Stimulated activated CD4-positive, alpha-beta T cell treated with anti-CD3 and anti-CD28 coated beads, Interleukin-1b, Interleukin-23, amount 100 ng/mL, for 4 hours (primary cell): Measurements from ENCODE around the gene PACRG.

ENCODE experiments used
- DNase-seq, 2 donors: peaks; one replicate each; pipeline ENCODE4 v3.0.0-alpha.2; 2020; ENCODE audit warnings: low read depth in 2 of 2

PACRG gene

DNA sequence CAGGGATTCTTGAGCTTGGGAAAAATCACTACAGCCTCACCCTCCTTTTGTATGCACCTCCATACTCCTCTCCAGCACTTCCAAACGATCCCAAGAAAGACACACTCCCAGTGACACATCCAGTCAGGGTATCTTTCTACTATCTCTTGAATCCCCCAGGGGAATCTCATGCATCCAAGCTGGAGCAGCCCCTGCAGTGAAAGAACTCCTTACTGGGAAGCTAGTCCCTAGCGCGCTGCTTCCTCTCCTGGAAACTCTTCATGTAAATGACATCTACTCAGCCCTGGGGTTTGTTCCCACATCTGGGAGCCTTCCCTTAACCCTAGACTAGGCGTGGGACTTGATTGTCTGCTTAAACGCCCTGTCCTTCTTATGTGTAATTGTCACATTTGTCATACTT lies 357.7 kb downstream of the PACRG start:
- no peak for DNase-seq

GRCh38 chr6:163085861-163086623 lies 358.3 kb downstream of the PACRG start:
- DNase-seq = no peak

DNA sequence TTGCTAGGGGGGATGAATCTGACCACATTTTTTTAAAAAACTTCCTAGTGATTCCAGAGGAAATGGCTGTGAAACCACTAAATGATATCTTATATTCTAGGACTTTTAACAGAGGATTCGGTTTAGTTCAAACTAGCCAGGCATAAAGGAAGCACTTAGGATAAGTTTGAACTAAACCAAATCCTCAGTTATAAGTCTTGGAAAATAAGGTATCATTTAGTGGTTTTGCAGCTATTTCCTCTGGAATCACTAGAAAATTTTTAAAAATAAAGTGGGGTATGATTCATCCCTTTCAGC lies 358.8 kb downstream of the PACRG start:
- DNase-seq = no peak

DNA sequence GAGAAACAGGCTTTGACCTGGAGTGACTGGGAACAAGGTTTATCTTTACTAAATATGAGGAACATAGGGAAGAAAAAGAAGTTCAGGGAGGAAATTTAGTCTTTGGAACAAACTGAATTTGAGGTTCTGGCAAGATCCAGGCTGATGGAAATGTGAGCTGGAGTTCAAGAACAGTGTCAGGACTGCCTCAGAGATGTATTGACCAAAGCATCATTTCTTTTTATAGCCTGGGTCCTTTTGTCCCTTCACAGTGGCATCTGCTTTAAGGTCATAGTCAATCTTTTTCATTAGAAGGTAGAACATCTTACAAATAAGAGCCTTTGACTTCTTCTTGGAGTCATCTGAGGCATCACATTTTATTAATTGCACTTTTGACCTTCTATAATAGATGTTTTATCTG lies 360.2 kb downstream of the PACRG start:
- DNase-seq = no peak

GRCh38 chr6:163092876-163093275 lies 365.1 kb downstream of the PACRG start:
- no peak for DNase-seq

GRCh38 chr6:163094881-163095280 lies 367.1 kb downstream of the PACRG start:
- no peak for DNase-seq

DNA sequence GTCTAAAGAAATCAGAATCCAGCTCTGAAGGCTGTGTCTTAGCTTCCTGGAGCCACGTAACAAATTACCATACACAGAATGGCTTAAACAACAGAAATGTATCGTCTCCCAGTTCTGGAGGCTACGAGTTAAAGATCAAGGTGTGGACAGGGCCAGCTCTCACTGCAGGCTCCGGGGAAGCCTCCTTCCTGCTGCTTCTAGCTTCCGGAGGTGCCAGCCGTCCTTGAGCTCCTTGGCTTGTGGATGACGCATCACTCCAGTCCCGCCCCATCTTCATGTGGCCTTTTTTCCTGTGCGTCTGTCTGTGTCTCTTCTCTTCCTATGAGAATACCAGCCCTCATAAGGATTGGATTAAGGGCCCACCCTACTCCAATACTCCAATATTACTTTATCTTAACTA lies 367.6 kb downstream of the PACRG start:
- no peak for DNase-seq

- DNase-seq = no peak
Observed at GRCh38 chr6:163098827-163099479, 371.2 kb downstream of the PACRG start.

- DNase-seq = no peak
Observed at GRCh38 chr6:163099621-163100171, 371.9 kb downstream of the PACRG start.

DNA sequence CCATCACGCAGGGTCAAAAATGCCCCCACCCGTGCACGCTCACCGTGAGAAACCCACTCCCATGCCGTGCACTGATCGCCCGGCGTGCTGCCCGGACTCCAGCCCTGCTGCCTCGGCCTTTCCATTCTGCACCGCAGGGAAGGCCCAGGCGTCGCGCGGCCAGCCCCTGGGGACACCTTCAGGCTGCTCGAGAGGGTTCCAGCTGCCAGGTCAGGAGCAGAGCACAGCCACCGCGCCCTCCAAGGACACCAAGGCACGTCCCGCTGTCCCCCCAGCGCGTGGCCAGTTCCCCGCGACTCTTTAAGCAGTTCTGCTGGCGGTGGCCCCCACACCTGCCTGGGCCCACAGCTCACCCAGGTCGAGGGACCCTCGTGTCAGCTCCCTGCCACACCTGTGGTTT lies 372.5 kb downstream of the PACRG start:
- no peak for DNase-seq

DNA sequence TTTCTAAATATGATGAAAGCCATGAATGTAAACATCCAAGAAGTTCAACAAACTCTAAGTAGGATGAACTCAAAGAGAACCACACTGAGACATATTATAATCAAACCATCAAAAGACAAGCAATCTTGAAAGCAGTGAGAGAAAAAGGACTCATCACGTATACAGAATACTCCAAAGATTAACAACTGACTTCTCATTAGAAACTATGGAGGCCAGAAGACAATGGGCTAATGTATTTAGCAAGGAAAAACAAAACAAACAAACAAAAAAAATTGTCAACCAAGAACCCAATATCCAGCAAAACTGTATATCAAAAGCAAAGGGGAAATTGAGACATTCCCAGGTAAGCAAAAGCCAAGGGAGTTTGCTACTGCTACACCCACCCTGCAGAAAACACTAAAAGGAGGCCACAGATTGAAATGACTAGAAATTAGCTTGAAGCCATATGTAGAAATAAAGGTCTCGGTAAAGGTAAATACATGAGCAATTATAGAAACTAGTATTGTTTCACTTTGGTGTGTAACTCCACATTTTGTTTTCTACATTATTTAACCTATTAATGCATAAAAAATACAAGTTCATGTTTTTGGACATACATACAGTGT lies 385.7 kb downstream of the PACRG start:
- DNase-seq = no peak

DNA sequence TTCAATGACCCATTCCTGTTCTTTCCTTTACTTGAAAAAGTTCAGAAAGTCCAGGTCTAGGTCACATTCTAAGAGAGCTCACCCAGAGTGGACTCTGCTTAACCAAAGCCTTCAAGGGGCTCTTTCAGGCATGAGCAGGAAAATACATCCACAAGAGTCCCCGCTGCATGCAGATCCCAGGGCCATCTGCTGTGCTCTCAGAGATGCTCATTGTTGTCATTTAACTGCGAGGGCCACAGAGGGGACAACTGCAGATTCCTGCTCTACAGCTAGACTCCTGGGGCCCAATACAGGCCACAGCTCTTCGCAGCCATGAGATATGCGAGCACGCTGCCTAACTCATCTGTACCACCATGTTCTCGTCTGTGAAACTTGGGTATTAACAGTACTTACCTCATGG lies 391.2 kb downstream of the PACRG start:
- DNase-seq = no peak

GRCh38 chr6:163120223-163120622 lies 392.4 kb downstream of the PACRG start:
- no peak for DNase-seq

DNA sequence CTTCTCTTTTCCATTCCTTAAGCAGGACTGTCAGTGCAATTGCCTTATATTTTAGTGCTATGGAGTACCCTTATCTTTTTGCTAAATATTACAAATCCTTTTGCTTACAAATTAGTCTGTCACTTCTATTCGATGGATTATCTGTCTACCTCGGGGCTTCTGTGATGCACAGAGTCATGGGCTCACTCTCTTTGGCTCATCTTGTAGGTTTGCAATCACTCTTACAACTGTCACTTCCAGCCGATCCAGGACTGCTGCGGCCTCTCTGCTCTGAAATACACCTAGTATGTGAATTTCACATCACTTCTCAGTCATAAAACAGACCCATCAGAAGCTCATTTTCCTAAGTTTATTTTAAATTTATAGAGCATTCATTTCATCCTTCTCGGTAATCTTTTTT lies 393.5 kb downstream of the PACRG start:
- no peak for DNase-seq

- no peak for DNase-seq
Observed at GRCh38 chr6:163122365-163122764, 394.6 kb downstream of the PACRG start.

GRCh38 chr6:163123098-163123497 lies 395.3 kb downstream of the PACRG start:
- DNase-seq = no peak

DNA sequence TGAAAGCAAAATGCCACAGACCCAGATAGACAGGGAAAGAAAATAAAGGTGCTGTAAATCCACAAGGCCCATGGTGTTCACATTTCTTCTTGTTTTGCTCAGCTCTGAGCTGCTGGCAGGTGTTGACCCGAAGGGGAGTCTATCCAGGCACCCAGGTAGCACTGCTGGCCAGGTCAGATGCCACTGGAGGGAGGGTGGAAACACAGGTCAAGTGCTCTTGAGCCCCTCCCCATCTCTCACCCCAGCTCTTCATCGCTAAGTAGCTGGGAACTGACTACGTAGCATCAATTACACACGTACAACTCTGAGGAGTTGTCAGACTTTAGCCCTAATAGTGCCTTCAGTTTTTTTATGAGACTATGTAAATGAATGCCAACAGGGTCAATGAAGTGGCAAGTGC lies 399.0 kb downstream of the PACRG start:
- DNase-seq = no peak

DNA sequence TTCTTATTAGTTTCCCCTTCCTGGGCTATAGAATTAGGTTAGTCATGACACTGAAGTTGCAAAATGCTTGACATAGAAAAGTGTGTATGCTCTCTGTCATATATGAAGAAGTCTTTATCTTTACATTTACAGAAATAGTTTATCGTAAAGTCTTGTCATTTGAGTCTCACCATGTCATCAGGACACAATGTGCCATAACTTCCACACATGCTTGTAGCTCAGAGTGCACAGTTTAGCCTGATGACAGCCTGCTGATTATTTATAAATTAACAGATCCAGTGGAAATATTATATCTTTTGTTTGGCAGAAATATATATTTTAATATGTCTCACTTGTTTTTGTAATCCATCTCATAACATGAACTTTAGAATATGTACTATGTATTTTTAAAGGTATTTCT lies 399.8 kb downstream of the PACRG start:
- DNase-seq = no peak

DNA sequence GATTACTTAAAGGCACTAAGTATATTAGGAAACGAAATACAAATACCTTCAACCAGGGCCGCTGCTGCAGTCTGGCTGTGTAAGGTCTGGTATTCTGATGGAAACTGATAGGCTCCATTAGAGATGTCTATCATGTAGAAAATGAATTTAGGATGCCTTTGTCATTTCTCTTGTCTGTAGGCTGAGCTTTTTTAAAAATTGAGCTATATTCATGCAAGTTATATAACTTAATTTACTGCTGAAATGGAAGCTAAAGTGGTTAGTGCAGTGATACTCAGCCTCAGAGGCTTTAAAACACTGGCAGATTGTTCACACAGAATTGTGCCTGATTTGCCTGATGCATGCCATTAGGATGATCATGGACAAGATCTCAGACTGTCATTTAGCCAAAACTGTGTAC lies 400.6 kb downstream of the PACRG start:
- no peak for DNase-seq

DNA sequence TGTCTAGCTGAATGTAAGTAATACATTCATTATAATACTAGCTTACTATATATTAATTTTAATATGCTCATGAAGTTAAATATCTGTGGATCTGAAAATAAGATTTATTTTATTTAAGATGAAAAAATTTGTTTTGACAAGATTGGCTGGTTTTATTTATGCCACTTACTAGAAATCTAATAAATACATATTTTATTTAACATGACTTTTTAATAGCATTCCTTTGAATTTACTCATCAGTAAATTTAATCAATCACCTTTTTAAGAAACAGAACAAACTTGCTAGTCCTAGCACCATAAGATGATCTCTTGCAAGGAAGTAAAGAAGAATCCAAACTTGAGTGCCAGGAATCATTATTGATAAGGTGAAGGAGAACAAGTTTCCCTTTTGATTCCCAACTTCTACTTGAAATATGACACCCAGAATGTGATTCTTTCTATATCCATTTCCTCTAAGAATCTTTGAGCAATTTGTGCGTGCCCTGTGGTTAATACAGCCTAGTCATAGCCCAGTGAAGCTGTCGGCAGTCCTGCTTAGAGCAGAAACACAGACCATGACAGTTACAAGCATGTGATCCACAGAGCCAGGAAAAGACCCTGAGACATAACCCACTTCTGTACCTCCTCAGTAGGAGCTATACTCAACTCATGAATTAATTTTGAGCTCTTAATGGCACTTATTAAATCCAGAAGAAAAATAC lies 404.4 kb downstream of the PACRG start:
- DNase-seq = no peak

DNA sequence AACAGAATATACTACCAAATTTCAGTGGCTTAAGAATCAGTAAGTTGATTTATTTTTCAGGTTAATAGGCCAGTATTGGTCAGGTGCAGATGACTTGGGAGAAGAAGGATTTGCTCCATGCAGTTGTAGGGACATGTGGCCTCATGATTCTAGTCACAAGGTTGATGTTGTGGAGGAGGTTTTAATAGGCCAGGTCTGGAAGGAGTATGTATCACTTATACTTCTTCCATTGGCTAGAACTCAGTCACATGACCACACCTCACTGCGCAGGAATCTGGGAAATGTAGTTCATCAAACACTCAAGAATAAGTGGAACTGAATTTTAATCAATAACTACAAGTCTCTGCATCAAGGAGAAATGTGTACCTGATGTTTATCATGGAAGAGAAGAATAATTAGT lies 405.2 kb downstream of the PACRG start:
- no peak for DNase-seq

DNA sequence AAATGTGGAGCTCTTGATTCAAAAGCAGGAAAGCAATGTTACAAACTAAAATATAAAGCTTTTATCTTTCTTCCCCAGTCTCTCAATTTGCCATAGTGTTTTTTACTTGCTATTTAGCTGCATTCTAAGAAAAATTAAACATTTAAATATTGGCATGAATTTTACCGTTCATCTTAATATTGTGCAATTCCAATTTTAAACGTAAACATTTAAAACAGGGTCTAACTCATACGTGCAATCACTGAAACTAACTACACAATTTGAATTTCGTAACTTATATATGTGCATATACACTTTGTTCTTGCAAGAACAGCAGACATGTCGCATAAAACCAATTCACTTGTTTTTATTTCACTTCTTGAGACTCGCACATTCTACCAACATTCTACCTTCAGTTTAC lies 405.9 kb downstream of the PACRG start:
- no peak for DNase-seq
